K562 (cell line): ENCODE results near the gene LRMDA. TPM values are rescaled to one million over a fixed set of nuclear protein-coding genes. Genes with fewer than 3 reads are reported as not detected.

Experiments
- ATAC-seq: fragments of 200-7000 bp; cut with Tn5 transposase; 3 replicates; pipeline ENCODE4 v1.9.1; 2020; ENCODE audit warnings: moderate library complexity
- BruUV-seq: library from RNA; stranded (reverse); fragments of 400-500 nt; replicated peaks from 2 replicates; lab custom pipeline; 2021; lab: Mats Ljungman, UMichigan
- CTCF ChIA-PET: fragments of 300-600 bp; formaldehyde crosslinking; extraction: SDS; loops from one replicate; lab custom pipeline; 2021; ENCODE audit warnings: low intra/inter-chr PET ratio; lab: Yijun Ruan, JAX
- POLR2A ChIA-PET: fragments of 300-600, 350-650 bp; sonication (Branson Sonifier 250); formaldehyde crosslinking; extraction: SDS; loops from one replicate; lab custom pipeline; 2021; ENCODE audit warnings: antibody characterized with exemption, inconsistent platforms; lab: Yijun Ruan, JAX
- DNase-seq, 4 experiments: peaks; one replicate each; pipeline versions ENCODE4 v3.0.0 to v3.0.0-alpha.2; 2011 to 2018; ENCODE audit warnings: low spot score in 3 of 4, mixed read lengths in 3 of 4; ENCODE audit errors: extremely low read depth in 1 of 4
- FAIRE-seq: peaks from 2 replicates; lab custom pipeline; 2011; peaks lifted over from hg19 to GRCh38; lab: Jason Lieb, UNC
- H2AFZ ChIP-seq: 2 replicates; pipeline ENCODE4 v1.6.0; 2011; ENCODE audit warnings: low read depth, low read length, control low read depth, inconsistent platforms
- H3K27ac ChIP-seq: fragments of 200-600 bp; 3 replicates; pipeline ENCODE4 v1.8.0; 2011; ENCODE audit warnings: low read depth, mild to moderate bottlenecking, control low read depth, inconsistent platforms, low read length, moderate library complexity, mixed read lengths; ENCODE audit errors: extremely low read depth
- H3K27me3 ChIP-seq, 2 experiments: fragments of 300-600 bp in 1 of 2; 2 replicates in 1 of 2; 3 replicates in 1 of 2; pipeline versions ENCODE4 v1.6.0 to v1.8.0; 2011; ENCODE audit warnings: inconsistent platforms in 2 of 2, low read length in 2 of 2, mild to moderate bottlenecking in 1 of 2, mixed read lengths in 1 of 2, moderate library complexity in 1 of 2; ENCODE audit not compliant: control insufficient read depth in 2 of 2, insufficient read depth in 2 of 2
- H3K36me3 ChIP-seq: fragments of 300-600 bp; 3 replicates; pipeline ENCODE4 v1.8.0; 2011; ENCODE audit warnings: mild to moderate bottlenecking, low read length, inconsistent platforms; ENCODE audit not compliant: control insufficient read depth, insufficient read depth
- H3K4me1 ChIP-seq, 2 experiments: fragments of 200-600 bp in 1 of 2; replicated peaks in 1 of 2; 2 replicates in 1 of 2; 3 replicates in 1 of 2; pipeline versions ENCODE4 v1.5.1 to v1.8.0; 2011; ENCODE audit warnings: inconsistent platforms in 2 of 2, low read length in 2 of 2, mild to moderate bottlenecking in 1 of 2, mixed read lengths in 1 of 2, moderate library complexity in 1 of 2; ENCODE audit not compliant: control insufficient read depth in 2 of 2, insufficient read depth in 2 of 2
- H3K4me2 ChIP-seq: 2 replicates; pipeline ENCODE4 v1.6.1; 2011; ENCODE audit warnings: low read length, control low read depth, inconsistent platforms, mixed read lengths; ENCODE audit not compliant: insufficient read depth
- H3K4me3 ChIP-seq: fragments of 200-600 bp; sonication (generic), shearing (Covaris generic); 2 replicates; pipeline ENCODE4 v1.5.1; 2016; ENCODE audit warnings: control low read depth, inconsistent platforms
- H3K79me2 ChIP-seq: fragments of 200-600 bp; 3 replicates; pipeline ENCODE4 v1.8.0; 2011; ENCODE audit warnings: low read length, inconsistent platforms; ENCODE audit not compliant: control insufficient read depth, insufficient read depth
- H3K9ac ChIP-seq, 2 experiments: 2 replicates each; pipeline versions ENCODE4 v1.6.0 to v1.6.1; 2011; ENCODE audit warnings: low read depth in 2 of 2, low read length in 2 of 2, control low read depth in 1 of 2, inconsistent platforms in 1 of 2, mild to moderate bottlenecking in 1 of 2, mixed read lengths in 1 of 2; ENCODE audit not compliant: insufficient read depth in 1 of 2
- H3K9me1 ChIP-seq: one replicate; pipeline ENCODE4 v1.6.0; 2011; ENCODE audit warnings: inconsistent platforms, mild to moderate bottlenecking, low read length, moderate library complexity; ENCODE audit not compliant: control insufficient read depth, insufficient read depth
- H3K9me3 ChIP-seq: replicated peaks from 2 replicates; pipeline ENCODE4 v1.5.1; 2011; ENCODE audit warnings: low read depth, low read length, inconsistent platforms; ENCODE audit not compliant: control insufficient read depth, insufficient read depth
- H4K20me1 ChIP-seq: replicated peaks from 2 replicates; pipeline ENCODE4 v1.6.1; 2011; ENCODE audit warnings: low read length, inconsistent platforms, mixed read lengths; ENCODE audit not compliant: control insufficient read depth, insufficient read depth
- HLTF ChIP-seq: fragments of 450-650 bp; IDR thresholded peaks from 2 replicates; pipeline ENCODE4 v1.6.1; 2016
- L3MBTL2 ChIP-seq: fragments of 450-650 bp; IDR thresholded peaks from 2 replicates; pipeline ENCODE4 v1.6.1; 2016; ENCODE audit warnings: mild to moderate bottlenecking, moderate library complexity
- MXD1 ChIP-seq: fragments of 250-450 bp; sonication (Bioruptor Pico); IDR thresholded peaks from 2 replicates; pipeline ENCODE4 v1.8.0; 2021; ENCODE audit warnings: borderline replicate concordance, mild to moderate bottlenecking, moderate library complexity; ENCODE audit not compliant: poor library complexity, severe bottlenecking
- NCOA4 ChIP-seq: fragments of 450-650 bp; IDR thresholded peaks from 2 replicates; pipeline ENCODE4 v1.6.1; 2018; ENCODE audit warnings: mild to moderate bottlenecking; ENCODE audit not compliant: partially characterized antibody
- OTX1 ChIP-seq: fragments of 450-650 bp; formaldehyde crosslinking; IDR thresholded peaks from 2 replicates; pipeline ENCODE4 v1.4.0; 2022; ENCODE audit warnings: mild to moderate bottlenecking
- RERE ChIP-seq: sonication (generic); formaldehyde crosslinking; IDR thresholded peaks from 2 replicates; pipeline ENCODE4 v1.8.0; 2023; ENCODE audit warnings: missing genetic modification reagents, mild to moderate bottlenecking, borderline replicate concordance
- SREBF1 ChIP-seq: fragments of 150-350 bp; IDR thresholded peaks from 2 replicates; pipeline ENCODE4 v1.6.1; 2014; ENCODE audit warnings: antibody characterized with exemption, low read depth, low read length, borderline replicate concordance
- TSC22D4 ChIP-seq: fragments of 450-650 bp; IDR thresholded peaks from 2 replicates; pipeline ENCODE4 v1.6.1; 2016; ENCODE audit warnings: missing genetic modification characterization, missing biosample characterization, control low read depth
- ZNF175 ChIP-seq: fragments of 200-800 bp; sonication (Bioruptor generic); IDR thresholded peaks from 2 replicates; pipeline ENCODE4 v1.6.1; 2016; ENCODE audit warnings: low read depth, mild to moderate bottlenecking, missing genetic modification characterization, missing compliant biosample characterization
- WGBS: fragments of 100-300 bp; shearing (Covaris generic); methylation state at CpG from one replicate; pipeline ENCODE4 v1.1.6; 2016; ENCODE audit warnings: low coverage, mixed read lengths; ENCODE audit not compliant: insufficient coverage; ENCODE audit errors: missing lambda C conversion rate; 5-methylcytosine and 5-hydroxymethylcytosine counted together
- in situ Hi-C: fragments of 300-500 bp; cut with MboI; formaldehyde crosslinking; loops from 4 replicates; pipeline ENCODE4 v1.15.0; 2018; ENCODE audit warnings: inconsistent platforms, mixed read lengths
- intact Hi-C: fragments of 100-400 bp; cut with micrococcal nuclease; formaldehyde crosslinking; loops from 2 replicates; pipeline ENCODE4 v1.14.2; 2022
- polyA plus RNA-seq, 8 experiments: library from polyadenylated mRNA; depleted of rRNA in 4 of 8; stranded (reverse) in 5 of 8; unstranded in 3 of 8; fragments of >200 nt; fragmentation: Nextera tagmentation in 2 of 8; fragmentation: Illumina TruSeq in 1 of 8; extraction: Ambion mirVana in 2 of 8; extraction: Trizol in 1 of 8; gene quantifications; 2 replicates each; pipeline versions ENCODE4 v1.2.1 to v1.2.3, GENCODE V29; 2011 to 2014; ENCODE audit warnings: inconsistent platforms in 1 of 8, missing spikeins in 1 of 8
- total RNA-seq, 7 experiments: library from RNA; depleted of rRNA in 6 of 7; stranded (reverse); fragments of >200 nt in 6 of 7; fragmentation: Illumina TruSeq in 2 of 7; extraction: Trizol in 2 of 7; gene quantifications; 2 replicates each; pipeline versions ENCODE4 v1.2.1 to v1.2.3, GENCODE V29; 2011 to 2021; ENCODE audit warnings: low replicate concordance in 1 of 7

LRMDA gene
- total and polyA plus RNA-seq, 9 of the 15 experiments (the other 6 are each of a cell fraction or from before 2014, with no cell fraction given) = 0.25 TPM; not detected in 8

GRCh38 chr10:76177936-76178335, 746.5 kb downstream of the LRMDA start:
- TF ChIP-seq SREBF1 = no peak
- TF ChIP-seq RERE (CRISPR knock-in tag) = no peak
- no peak for TF ChIP-seq TSC22D4
- TF ChIP-seq L3MBTL2 = no peak
- no peak for TF ChIP-seq OTX1 (CRISPR knock-in tag)
- no peak for TF ChIP-seq NCOA4
- TF ChIP-seq MXD1 = no peak
- TF ChIP-seq HLTF = no peak
- TF ChIP-seq ZNF175 = no peak
- H4K20me1 ChIP-seq = no peaks in the 10 kb centered on the region
- no peak overlapping the region for H3K4me3 ChIP-seq
- POLR2A ChIA-PET = interaction anchor here (0.5 to 0.6 kb wide), 2 partner anchors 27 to 894 kb away, joined by 3 read pairs; no protein-coding TSS in a partner anchor
- no peak overlapping the region for H3K4me2 ChIP-seq
- WGBS = 0% methylated on average over 2 of the region's 2 CpGs
- H3K4me1 ChIP-seq = no peaks in the 10 kb centered on the region
- no TSS peak for BruUV-seq
- H3K36me3 ChIP-seq = no peaks in the 10 kb centered on the region
- in situ Hi-C loops = no loop called here
- no peaks in the 10 kb centered on the region for H3K79me2 ChIP-seq
- H2AFZ ChIP-seq = no peak overlapping the region
- H3K27me3 ChIP-seq = no peaks in the 10 kb centered on the region; a peak in 1 of 5 replicates
- intact Hi-C loops = no loop called here
- no peak for FAIRE-seq
- CTCF ChIA-PET = no interaction called here
- ATAC-seq = no peak
- no peak overlapping the region for H3K27ac ChIP-seq
- H3K9me1 ChIP-seq = no peaks in the 10 kb centered on the region
- H3K9ac ChIP-seq = no peak overlapping the region
- no peak for DNase-seq
- H3K9me3 ChIP-seq = no peaks in the 10 kb centered on the region
